ENCODE measurements around the gene UIMC1.

DNA sequence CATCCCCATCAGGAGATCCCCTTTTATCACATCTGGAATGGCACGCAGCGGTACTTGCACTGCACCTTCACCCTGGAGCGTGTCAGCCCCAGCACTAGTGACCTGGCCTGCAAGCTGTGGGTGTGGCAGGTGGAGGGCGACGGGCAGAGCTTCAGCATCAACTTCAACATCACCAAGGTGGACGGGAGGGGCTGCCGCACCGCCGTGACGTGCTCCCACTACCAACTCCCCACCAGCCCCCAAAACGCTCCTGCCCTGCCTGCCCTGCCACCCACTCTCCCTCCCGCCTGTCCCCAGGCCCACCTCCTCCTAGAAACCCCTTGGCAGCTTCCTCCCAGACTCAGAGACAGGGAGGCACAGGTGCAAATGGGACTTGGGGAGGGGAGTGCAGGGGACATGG is 128.1 kb downstream of the UIMC1 start:
- TF ChIP-seq POLR2A (IDR thresholded peaks at IDR 0.05): no peak
- TF ChIP-seq, protein P1, sequence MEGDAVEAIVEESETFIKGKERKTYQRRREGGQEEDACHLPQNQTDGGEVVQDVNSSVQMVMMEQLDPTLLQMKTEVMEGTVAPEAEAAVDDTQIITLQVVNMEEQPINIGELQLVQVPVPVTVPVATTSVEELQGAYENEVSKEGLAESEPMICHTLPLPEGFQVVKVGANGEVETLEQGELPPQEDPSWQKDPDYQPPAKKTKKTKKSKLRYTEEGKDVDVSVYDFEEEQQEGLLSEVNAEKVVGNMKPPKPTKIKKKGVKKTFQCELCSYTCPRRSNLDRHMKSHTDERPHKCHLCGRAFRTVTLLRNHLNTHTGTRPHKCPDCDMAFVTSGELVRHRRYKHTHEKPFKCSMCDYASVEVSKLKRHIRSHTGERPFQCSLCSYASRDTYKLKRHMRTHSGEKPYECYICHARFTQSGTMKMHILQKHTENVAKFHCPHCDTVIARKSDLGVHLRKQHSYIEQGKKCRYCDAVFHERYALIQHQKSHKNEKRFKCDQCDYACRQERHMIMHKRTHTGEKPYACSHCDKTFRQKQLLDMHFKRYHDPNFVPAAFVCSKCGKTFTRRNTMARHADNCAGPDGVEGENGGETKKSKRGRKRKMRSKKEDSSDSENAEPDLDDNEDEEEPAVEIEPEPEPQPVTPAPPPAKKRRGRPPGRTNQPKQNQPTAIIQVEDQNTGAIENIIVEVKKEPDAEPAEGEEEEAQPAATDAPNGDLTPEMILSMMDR (IDR thresholded peaks at IDR 0.05): no peak
